Head of caudate nucleus (tissue), 42 donors: ENCODE results near the gene APOC4.

Source experiments
- DNase-seq, 42 donors: peaks; one replicate each; pipeline versions ENCODE4 v3.0.0 to v3.0.0-alpha.2; 2020 to 2021; ENCODE audit warnings: mixed read lengths in 7 of 42
- intact Hi-C: fragments of 100-400 bp; cut with DNase I; formaldehyde crosslinking; loops from one replicate; pipeline ENCODE4 v1.15.0; 2022

Gene APOC4

GRCh38 chr19:44986389-44986788, 44.4 kb downstream of the APOC4 start:
- intact Hi-C loops: no loop called here
- no peak for DNase-seq

- DNase-seq: no peak
- intact Hi-C loops: no loop called here
Observed at GRCh38 chr19:44987148-44987675, 45.2 kb downstream of the APOC4 start.

GRCh38 chr19:44988273-44988672, 46.2 kb downstream of the APOC4 start:
- intact Hi-C loops: no loop called here
- no peak for DNase-seq

GRCh38 chr19:44988896-44989556, 47.0 kb downstream of the APOC4 start:
- peak in 41 of 42 donors; percentile 31 to 84 (median 56) for DNase-seq
- intact Hi-C loops: no loop called here

- DNase-seq: no peak
- intact Hi-C loops: no loop called here
Observed at GRCh38 chr19:44990459-44990858, 48.4 kb downstream of the APOC4 start.

- intact Hi-C loops: no loop called here
Observed at GRCh38 chr19:44990966-44991365, 48.9 kb downstream of the APOC4 start.

GRCh38 chr19:44992336-44993163, 50.5 kb downstream of the APOC4 start:
- DNase-seq: no peak

More at GRCh38 chr19:44990966-44991365, 48.9 kb downstream of the APOC4 start:
- DNase-seq: no peak

GRCh38 chr19:44993526-44993925, 51.5 kb downstream of the APOC4 start:
- intact Hi-C loops: no loop called here
- no peak for DNase-seq

More at GRCh38 chr19:44992336-44993163, 50.5 kb downstream of the APOC4 start:
- intact Hi-C loops: no loop called here

GRCh38 chr19:44993926-44994537, 52.0 kb downstream of the APOC4 start:
- intact Hi-C loops: no loop called here
- DNase-seq: peak in 3 of 42 donors; percentile 12 to 17 (median 15)
